Mononuclear cell (primary cell): Measurements from ENCODE around the gene VASH1. TPM values are rescaled to one million over a fixed set of nuclear protein-coding genes. Genes with fewer than 3 reads are reported as not detected.
"Not testable (repeated sequence)": the region's sequence is repeated elsewhere in the genome, so short reads cannot be mapped to it uniquely, and the experiment has no call there.

Experiments used
- H3K27me3 ChIP-seq: 2 replicates; pipeline ENCODE4 v1.6.0; 2011; ENCODE audit warnings: low read length, control low read depth; ENCODE audit not compliant: insufficient read depth
- H3K4me1 ChIP-seq: 2 replicates; pipeline ENCODE4 v1.5.1; 2011; ENCODE audit warnings: mild to moderate bottlenecking, low read length, control low read depth; ENCODE audit not compliant: insufficient read depth
- H3K4me3 ChIP-seq: 2 replicates; pipeline ENCODE4 v1.5.1; 2011; ENCODE audit warnings: mild to moderate bottlenecking, low read length, moderate library complexity
- H3K9me3 ChIP-seq: 2 replicates; pipeline ENCODE4 v1.5.1; 2011; ENCODE audit warnings: low read depth, mild to moderate bottlenecking, control low read depth, low read length
- total RNA-seq: library from RNA; depleted of rRNA; stranded (reverse); fragments of >200 nt; gene quantifications from one replicate; pipeline ENCODE4 v1.2.3, GENCODE V29; 2012

VASH1 gene
- total RNA-seq, 1 donor: 2.3 TPM

- no peaks in the 10 kb centered on the region for H3K27me3 ChIP-seq
- H3K4me3 ChIP-seq: no peak overlapping the region
- no peaks in the 10 kb centered on the region for H3K9me3 ChIP-seq
- H3K4me1 ChIP-seq: peaks cover 46% of the 10 kb centered on the region
Measured at GRCh38 chr14:76727901-76728300, 33.4 kb upstream of the VASH1 start.

- H3K27me3 ChIP-seq: no peaks in the 10 kb centered on the region
- H3K4me3 ChIP-seq: no peak overlapping the region
- H3K9me3 ChIP-seq: no peaks in the 10 kb centered on the region
- H3K4me1 ChIP-seq: peaks cover 46% of the 10 kb centered on the region
Measured at GRCh38 chr14:76729258-76729657, 32.0 kb upstream of the VASH1 start.

GRCh38 chr14:76729953-76730505 is 31.2 kb upstream of the VASH1 start:
- Histone ChIP-seq H3K9me3 (no peaks in the 10 kb centered on the region), H3K4me1 (peaks cover 46% of the 10 kb centered on the region), H3K27me3 (no peaks in the 10 kb centered on the region), H3K4me3 (no peak overlapping the region)

GRCh38 chr14:76734501-76734900 is 26.8 kb upstream of the VASH1 start:
- not testable (repeated sequence) for H3K4me3 ChIP-seq, H3K27me3 ChIP-seq, H3K9me3 ChIP-seq
- H3K4me1 ChIP-seq: peaks cover 15% of the 10 kb centered on the region

- Histone ChIP-seq H3K4me1 (no peaks in the 10 kb centered on the region), H3K27me3 (peaks cover 4% of the 10 kb centered on the region), H3K9me3 (peaks cover 24% of the 10 kb centered on the region), H3K4me3 (no peak overlapping the region)
Measured at GRCh38 chr14:76736514-76736913, 24.8 kb upstream of the VASH1 start.

GRCh38 chr14:76741074-76741473 is 20.2 kb upstream of the VASH1 start:
- peaks cover 28% of the 10 kb centered on the region for H3K9me3 ChIP-seq
- peaks cover 4% of the 10 kb centered on the region for H3K27me3 ChIP-seq
- no peaks in the 10 kb centered on the region for H3K4me1 ChIP-seq
- no peak overlapping the region for H3K4me3 ChIP-seq

- Histone ChIP-seq H3K27me3 (peaks cover 4% of the 10 kb centered on the region), H3K4me3 (no peak overlapping the region), H3K9me3 (peaks cover 28% of the 10 kb centered on the region), H3K4me1 (no peaks in the 10 kb centered on the region)
Measured at GRCh38 chr14:76742185-76742584, 19.1 kb upstream of the VASH1 start.

- H3K4me3 ChIP-seq: no peak overlapping the region
- peaks cover 4% of the 10 kb centered on the region for H3K27me3 ChIP-seq
- no peaks in the 10 kb centered on the region for H3K4me1 ChIP-seq
- peaks cover 28% of the 10 kb centered on the region for H3K9me3 ChIP-seq
Measured at GRCh38 chr14:76742966-76743365, 18.3 kb upstream of the VASH1 start.

GRCh38 chr14:76752744-76753143 is 8.5 kb upstream of the VASH1 start:
- no peaks in the 10 kb centered on the region for H3K27me3 ChIP-seq
- H3K9me3 ChIP-seq: no peaks in the 10 kb centered on the region
- H3K4me3 ChIP-seq: no peak overlapping the region
- H3K4me1 ChIP-seq: peaks cover 8% of the 10 kb centered on the region

GRCh38 chr14:76753541-76754198 is 7.6 kb upstream of the VASH1 start:
- Histone ChIP-seq H3K4me3 (no peak overlapping the region), H3K4me1 (peaks cover 8% of the 10 kb centered on the region), H3K27me3 (no peaks in the 10 kb centered on the region), H3K9me3 (no peaks in the 10 kb centered on the region)

GRCh38 chr14:76754586-76754985 is 6.7 kb upstream of the VASH1 start:
- Histone ChIP-seq H3K27me3 (no peaks in the 10 kb centered on the region), H3K9me3 (no peaks in the 10 kb centered on the region), H3K4me1 (peaks cover 8% of the 10 kb centered on the region), H3K4me3 (no peak overlapping the region)

GRCh38 chr14:76755610-76756370 is 5.5 kb upstream of the VASH1 start:
- H3K9me3 ChIP-seq: no peaks in the 10 kb centered on the region
- H3K4me3 ChIP-seq: no peak overlapping the region
- H3K4me1 ChIP-seq: peaks cover 13% of the 10 kb centered on the region
- H3K27me3 ChIP-seq: no peaks in the 10 kb centered on the region

- Histone ChIP-seq H3K27me3 (no peaks in the 10 kb centered on the region), H3K4me3 (no peak overlapping the region), H3K4me1 (peaks cover 17% of the 10 kb centered on the region), H3K9me3 (no peaks in the 10 kb centered on the region)
Measured at GRCh38 chr14:76756371-76756750, 4.9 kb upstream of the VASH1 start.

GRCh38 chr14:76759589-76759988 is 1.7 kb upstream of the VASH1 start:
- no peaks in the 10 kb centered on the region for H3K27me3 ChIP-seq
- no peaks in the 10 kb centered on the region for H3K9me3 ChIP-seq
- peaks cover 33% of the 10 kb centered on the region for H3K4me1 ChIP-seq
- H3K4me3 ChIP-seq: no peak overlapping the region

GRCh38 chr14:76760331-76761135 is 735 bp upstream of the VASH1 start:
- Histone ChIP-seq H3K9me3 (no peaks in the 10 kb centered on the region), H3K27me3 (no peaks in the 10 kb centered on the region), H3K4me1 (peaks cover 33% of the 10 kb centered on the region), H3K4me3 (peak overlapping the region; percentile 53)
